ENCODE measurements around the gene MC5R.

Gene MC5R

DNA sequence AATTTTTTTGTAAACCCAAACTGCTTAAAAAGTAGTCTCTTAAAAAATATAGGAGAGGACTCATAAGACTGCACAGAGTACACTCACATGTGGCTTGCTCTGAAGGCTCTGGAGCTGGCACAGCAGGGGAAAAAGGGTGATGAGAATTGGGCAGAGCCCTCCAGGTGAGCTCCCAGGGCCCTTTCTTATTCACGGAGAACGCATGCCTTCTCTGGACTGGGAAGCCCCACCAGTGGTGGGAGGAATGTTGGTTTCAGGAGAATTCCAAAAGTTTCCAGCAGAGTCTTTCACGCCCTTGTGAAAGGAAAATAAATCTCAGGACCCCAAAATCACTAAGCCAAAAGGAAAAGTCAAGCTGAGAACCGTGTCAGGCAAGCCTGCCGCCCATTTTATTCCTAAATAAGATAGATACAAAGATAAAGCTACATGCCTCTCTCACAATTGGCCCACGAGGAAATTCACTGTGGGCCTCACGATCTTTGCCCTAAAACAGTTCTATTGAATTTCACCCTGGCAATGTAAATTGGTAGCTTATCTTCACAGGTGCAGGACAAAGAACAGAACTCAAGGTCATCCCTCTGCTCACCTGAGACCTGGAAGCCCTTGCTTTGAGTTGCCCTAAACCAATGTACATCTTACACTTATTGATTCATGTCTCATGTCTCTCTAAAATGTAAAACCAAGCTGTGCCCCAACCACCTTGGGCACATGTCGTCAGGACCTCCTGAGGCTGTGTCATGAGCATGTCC lies 15.5 kb upstream of the MC5R start:
- H3K27me3 ChIP-seq (ENCODE audit: control insufficient read depth, insufficient read depth, low read length): no peaks in the 10 kb centered on the region
- H3K36me3 ChIP-seq (ENCODE audit: control insufficient read depth, insufficient read depth, low read length): no peaks in the 10 kb centered on the region
- H3K9ac ChIP-seq (ENCODE audit: low read length): no peak overlapping the region
- H3K4me3 ChIP-seq (ENCODE audit: low read depth, low read length): no peak overlapping the region
- peak overlapping the region; percentile 74 for H3K27ac ChIP-seq (ENCODE audit: low read depth, low read length)
- H3K4me1 ChIP-seq (ENCODE audit: control insufficient read depth, insufficient read depth, low read length): peaks cover 44% of the 10 kb centered on the region
- H3K9me3 ChIP-seq (ENCODE audit: control insufficient read depth, insufficient read depth, low read depth, low read length): no peaks in the 10 kb centered on the region

DNA sequence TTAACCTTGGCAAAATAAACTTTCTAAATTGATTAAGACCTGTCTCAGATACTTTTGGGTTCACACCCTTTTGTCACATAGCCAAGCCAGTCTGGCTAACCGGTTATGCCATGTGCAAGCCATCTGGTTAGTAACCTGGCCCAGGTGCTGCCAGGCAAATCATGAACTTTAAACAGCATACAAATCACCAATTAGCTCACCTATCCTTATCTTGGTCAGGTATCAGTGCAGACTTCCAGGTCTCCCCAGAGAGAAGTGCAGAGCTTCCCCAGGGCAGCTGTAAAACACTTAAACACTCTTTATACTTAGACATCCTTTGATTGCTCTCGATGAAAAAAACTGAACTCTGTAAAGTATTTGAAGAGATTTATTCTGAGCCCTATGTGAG lies 14.9 kb upstream of the MC5R start:
- Histone ChIP-seq H3K36me3 (ENCODE audit: control insufficient read depth, insufficient read depth, low read length) (no peaks in the 10 kb centered on the region), H3K4me3 (ENCODE audit: low read depth, low read length) (0 out of 2 replicates have a peak overlapping the region, but pooled peaks have one; percentile 5), H3K9me3 (ENCODE audit: control insufficient read depth, insufficient read depth, low read depth, low read length) (no peaks in the 10 kb centered on the region), H3K27ac (ENCODE audit: low read depth, low read length) (peak overlapping the region; percentile 74), H3K9ac (ENCODE audit: low read length) (no peak overlapping the region), H3K27me3 (ENCODE audit: control insufficient read depth, insufficient read depth, low read length) (no peaks in the 10 kb centered on the region), H3K4me1 (ENCODE audit: control insufficient read depth, insufficient read depth, low read length) (peaks cover 45% of the 10 kb centered on the region)

DNA sequence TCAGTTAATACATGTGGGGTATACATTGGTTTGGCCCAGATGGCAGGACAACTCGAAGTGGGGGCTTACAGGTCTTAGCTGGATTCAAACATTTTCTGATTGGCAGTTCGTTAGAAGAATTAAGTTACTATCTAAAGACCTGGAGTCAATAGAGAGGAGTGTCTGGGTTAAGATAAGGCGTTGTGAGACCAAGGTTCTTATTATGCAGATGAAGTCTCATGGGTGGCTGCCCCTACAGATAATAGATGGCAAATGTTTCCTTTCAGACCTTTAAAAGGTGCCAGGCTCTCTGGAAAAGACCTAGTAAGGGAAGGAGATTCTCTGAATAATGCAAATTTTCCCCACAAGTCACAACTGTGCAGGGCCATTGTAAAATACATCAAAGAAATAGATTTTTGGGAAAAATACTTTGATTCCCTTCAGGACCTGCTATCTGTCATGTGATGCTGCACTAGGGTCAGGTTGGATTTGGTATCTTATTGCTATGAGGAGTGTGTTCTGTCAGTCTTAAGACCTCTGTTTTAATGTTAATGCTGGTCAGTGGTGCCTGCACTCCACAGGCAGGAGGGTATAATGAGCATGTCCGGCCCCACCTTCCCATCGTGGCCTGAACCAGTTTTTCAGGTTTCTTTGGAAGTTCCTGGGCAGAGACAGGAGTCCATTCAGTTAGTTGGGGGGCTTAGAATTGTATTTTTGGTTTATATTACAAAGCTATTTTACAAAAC lies 14.3 kb upstream of the MC5R start:
- Histone ChIP-seq H3K36me3 (ENCODE audit: control insufficient read depth, insufficient read depth, low read length) (no peaks in the 10 kb centered on the region), H3K4me3 (ENCODE audit: low read depth, low read length) (0 out of 2 replicates have a peak overlapping the region, but pooled peaks have one; percentile 26), H3K9me3 (ENCODE audit: control insufficient read depth, insufficient read depth, low read depth, low read length) (no peaks in the 10 kb centered on the region), H3K4me1 (ENCODE audit: control insufficient read depth, insufficient read depth, low read length) (peaks cover 45% of the 10 kb centered on the region), H3K27me3 (ENCODE audit: control insufficient read depth, insufficient read depth, low read length) (no peaks in the 10 kb centered on the region), H3K27ac (ENCODE audit: low read depth, low read length) (peak overlapping the region; percentile 74), H3K9ac (ENCODE audit: low read length) (no peak overlapping the region)

DNA sequence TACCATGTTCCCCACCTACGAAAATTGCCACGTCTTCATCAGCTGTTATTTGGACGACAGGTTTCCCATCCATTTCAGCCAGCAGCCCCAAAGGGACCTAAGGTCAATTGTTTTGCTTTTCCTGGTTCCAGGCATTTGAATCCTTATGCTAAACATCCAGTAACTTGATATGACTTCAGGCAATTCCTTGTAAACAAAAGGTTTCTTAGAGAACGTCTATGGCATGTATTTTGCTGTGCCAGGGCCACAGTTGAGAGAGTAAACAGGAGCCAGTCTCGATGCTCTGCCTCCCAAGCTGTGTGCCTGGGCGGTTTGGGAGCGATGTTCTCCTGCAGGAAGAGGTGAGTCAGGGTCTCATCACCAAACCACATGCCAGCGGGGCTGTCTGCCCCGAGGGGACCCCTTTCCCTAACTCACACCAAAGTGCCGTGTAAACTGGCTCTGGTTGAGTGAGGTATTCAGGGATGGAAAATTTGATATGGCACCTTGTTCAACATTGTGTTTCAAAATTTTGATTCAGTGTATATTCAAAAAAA lies 12.9 kb upstream of the MC5R start:
- Histone ChIP-seq H3K36me3 (ENCODE audit: control insufficient read depth, insufficient read depth, low read length) (no peaks in the 10 kb centered on the region), H3K4me1 (ENCODE audit: control insufficient read depth, insufficient read depth, low read length) (peaks cover 45% of the 10 kb centered on the region), H3K4me3 (ENCODE audit: low read depth, low read length) (no peak overlapping the region), H3K27me3 (ENCODE audit: control insufficient read depth, insufficient read depth, low read length) (no peaks in the 10 kb centered on the region), H3K9ac (ENCODE audit: low read length) (no peak overlapping the region), H3K27ac (ENCODE audit: low read depth, low read length) (no peak overlapping the region), H3K9me3 (ENCODE audit: control insufficient read depth, insufficient read depth, low read depth, low read length) (no peaks in the 10 kb centered on the region)

GRCh38 chr18:13811993-13812392 lies 12.0 kb upstream of the MC5R start:
- H3K9me3 ChIP-seq (ENCODE audit: control insufficient read depth, insufficient read depth, low read depth, low read length): no peaks in the 10 kb centered on the region
- H3K36me3 ChIP-seq (ENCODE audit: control insufficient read depth, insufficient read depth, low read length): no peaks in the 10 kb centered on the region
- peaks cover 45% of the 10 kb centered on the region for H3K4me1 ChIP-seq (ENCODE audit: control insufficient read depth, insufficient read depth, low read length)
- no peaks in the 10 kb centered on the region for H3K27me3 ChIP-seq (ENCODE audit: control insufficient read depth, insufficient read depth, low read length)
- no peak overlapping the region for H3K4me3 ChIP-seq (ENCODE audit: low read depth, low read length)
- H3K9ac ChIP-seq (ENCODE audit: low read length): no peak overlapping the region
- H3K27ac ChIP-seq (ENCODE audit: low read depth, low read length): no peak overlapping the region

DNA sequence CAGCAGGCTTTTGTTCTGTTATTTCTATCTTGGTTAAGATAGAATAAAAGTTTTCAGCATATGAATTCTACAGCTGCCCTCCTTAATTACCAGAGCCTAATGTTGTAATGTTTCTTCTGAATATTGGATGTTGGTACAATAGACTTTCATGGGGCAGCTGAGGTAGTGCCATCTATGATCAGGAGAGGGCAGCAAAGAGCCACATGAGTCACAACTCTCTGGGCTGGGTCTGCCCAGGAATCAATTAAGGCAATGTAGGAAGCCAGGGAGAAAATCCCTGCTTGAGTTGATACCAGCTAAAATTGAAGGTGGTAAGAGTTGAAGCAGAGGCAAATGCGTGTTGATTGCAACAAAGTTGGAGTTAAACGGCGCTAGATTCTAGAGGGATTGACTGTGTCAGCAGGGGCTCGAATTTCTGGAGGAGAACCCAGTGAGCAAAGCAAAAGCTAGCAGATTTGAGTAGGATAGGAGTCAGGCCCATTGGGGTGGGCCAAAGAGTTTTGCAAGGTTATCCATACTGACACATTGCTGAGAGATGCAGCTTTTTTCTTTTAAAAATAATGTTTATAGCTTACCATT lies 10.6 kb upstream of the MC5R start:
- H3K9me3 ChIP-seq (ENCODE audit: control insufficient read depth, insufficient read depth, low read depth, low read length): no peaks in the 10 kb centered on the region
- no peak overlapping the region for H3K27ac ChIP-seq (ENCODE audit: low read depth, low read length)
- no peaks in the 10 kb centered on the region for H3K36me3 ChIP-seq (ENCODE audit: control insufficient read depth, insufficient read depth, low read length)
- no peak overlapping the region for H3K4me3 ChIP-seq (ENCODE audit: low read depth, low read length)
- peaks cover 41% of the 10 kb centered on the region for H3K4me1 ChIP-seq (ENCODE audit: control insufficient read depth, insufficient read depth, low read length)
- H3K9ac ChIP-seq (ENCODE audit: low read length): no peak overlapping the region
- H3K27me3 ChIP-seq (ENCODE audit: control insufficient read depth, insufficient read depth, low read length): no peaks in the 10 kb centered on the region

DNA sequence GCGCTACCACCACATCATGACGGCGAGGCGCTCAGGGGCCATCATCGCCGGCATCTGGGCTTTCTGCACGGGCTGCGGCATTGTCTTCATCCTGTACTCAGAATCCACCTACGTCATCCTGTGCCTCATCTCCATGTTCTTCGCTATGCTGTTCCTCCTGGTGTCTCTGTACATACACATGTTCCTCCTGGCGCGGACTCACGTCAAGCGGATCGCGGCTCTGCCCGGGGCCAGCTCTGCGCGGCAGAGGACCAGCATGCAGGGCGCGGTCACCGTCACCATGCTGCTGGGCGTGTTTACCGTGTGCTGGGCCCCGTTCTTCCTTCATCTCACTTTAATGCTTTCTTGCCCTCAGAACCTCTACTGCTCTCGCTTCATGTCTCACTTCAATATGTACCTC lies 2.3 kb downstream of the MC5R start:
- no peaks in the 10 kb centered on the region for H3K4me1 ChIP-seq (ENCODE audit: control insufficient read depth, insufficient read depth, low read length)
- no peaks in the 10 kb centered on the region for H3K9me3 ChIP-seq (ENCODE audit: control insufficient read depth, insufficient read depth, low read depth, low read length)
- no peaks in the 10 kb centered on the region for H3K36me3 ChIP-seq (ENCODE audit: control insufficient read depth, insufficient read depth, low read length)
- H3K27me3 ChIP-seq (ENCODE audit: control insufficient read depth, insufficient read depth, low read length): peaks cover 30% of the 10 kb centered on the region
- H3K9ac ChIP-seq (ENCODE audit: low read length): no peak overlapping the region
- H3K4me3 ChIP-seq (ENCODE audit: low read depth, low read length): no peak overlapping the region
- H3K27ac ChIP-seq (ENCODE audit: low read depth, low read length): no peak overlapping the region

GRCh38 chr18:13831864-13832508 lies 8.0 kb downstream of the MC5R start:
- H3K4me1 ChIP-seq (ENCODE audit: control insufficient read depth, insufficient read depth, low read length): peaks cover 4% of the 10 kb centered on the region; the same call in 1 of the 2 replicates
- no peak overlapping the region for H3K9ac ChIP-seq (ENCODE audit: low read length)
- no peaks in the 10 kb centered on the region for H3K36me3 ChIP-seq (ENCODE audit: control insufficient read depth, insufficient read depth, low read length)

GRCh38 chr18:13834496-13835015 lies 10.6 kb downstream of the MC5R start:
- no peaks in the 10 kb centered on the region for H3K36me3 ChIP-seq (ENCODE audit: control insufficient read depth, insufficient read depth, low read length)
- H3K27ac ChIP-seq (ENCODE audit: low read depth, low read length): no peak overlapping the region
- H3K4me3 ChIP-seq (ENCODE audit: low read depth, low read length): no peak overlapping the region

More at GRCh38 chr18:13831864-13832508, 8.0 kb downstream of the MC5R start:
- H3K27me3 ChIP-seq (ENCODE audit: control insufficient read depth, insufficient read depth, low read length): no peaks in the 10 kb centered on the region
- no peaks in the 10 kb centered on the region for H3K9me3 ChIP-seq (ENCODE audit: control insufficient read depth, insufficient read depth, low read depth, low read length)
- no peak overlapping the region for H3K4me3 ChIP-seq (ENCODE audit: low read depth, low read length)
- no peak overlapping the region for H3K27ac ChIP-seq (ENCODE audit: low read depth, low read length)

GRCh38 chr18:13835202-13835601 lies 11.3 kb downstream of the MC5R start:
- H3K4me3 ChIP-seq (ENCODE audit: low read depth, low read length): no peak overlapping the region
- no peak overlapping the region for H3K9ac ChIP-seq (ENCODE audit: low read length)
- no peak overlapping the region for H3K27ac ChIP-seq (ENCODE audit: low read depth, low read length)
- no peaks in the 10 kb centered on the region for H3K9me3 ChIP-seq (ENCODE audit: control insufficient read depth, insufficient read depth, low read depth, low read length)
- H3K27me3 ChIP-seq (ENCODE audit: control insufficient read depth, insufficient read depth, low read length): no peaks in the 10 kb centered on the region
- peaks cover 4% of the 10 kb centered on the region; the same call in 1 of the 2 replicates for H3K4me1 ChIP-seq (ENCODE audit: control insufficient read depth, insufficient read depth, low read length)
- no peaks in the 10 kb centered on the region for H3K36me3 ChIP-seq (ENCODE audit: control insufficient read depth, insufficient read depth, low read length)

More at GRCh38 chr18:13834496-13835015, 10.6 kb downstream of the MC5R start:
- H3K27me3 ChIP-seq (ENCODE audit: control insufficient read depth, insufficient read depth, low read length): no peaks in the 10 kb centered on the region
- H3K4me1 ChIP-seq (ENCODE audit: control insufficient read depth, insufficient read depth, low read length): peaks cover 4% of the 10 kb centered on the region; the same call in 1 of the 2 replicates
- H3K9ac ChIP-seq (ENCODE audit: low read length): no peak overlapping the region
- no peaks in the 10 kb centered on the region for H3K9me3 ChIP-seq (ENCODE audit: control insufficient read depth, insufficient read depth, low read depth, low read length)
